Keratinocyte (primary cell): Measurements from ENCODE around the gene BCL2.

ENCODE experiments used
- EZH2 ChIP-seq: IDR thresholded peaks from one replicate; pipeline ENCODE4 v1.6.1; 2012; ENCODE audit warnings: inconsistent platforms, mild to moderate bottlenecking, low read length, moderate library complexity
- TF ChIP-seq, protein P1 (sequence below), 3 experiments: IDR thresholded peaks in 1 of 3; conservative IDR thresholded peaks in 1 of 3; optimal IDR thresholded peaks in 1 of 3; 2 replicates in 2 of 3; 3 replicates in 1 of 3; pipeline versions ENCODE3 to v1.5.1; 2011; ENCODE audit warnings: low read length in 3 of 3, mild to moderate bottlenecking in 3 of 3, moderate library complexity in 2 of 3, control low read depth in 1 of 3, inconsistent platforms in 1 of 3; ENCODE audit not compliant: insufficient read depth in 2 of 3; ENCODE audit errors: extremely low read depth in 1 of 3

DNA sequence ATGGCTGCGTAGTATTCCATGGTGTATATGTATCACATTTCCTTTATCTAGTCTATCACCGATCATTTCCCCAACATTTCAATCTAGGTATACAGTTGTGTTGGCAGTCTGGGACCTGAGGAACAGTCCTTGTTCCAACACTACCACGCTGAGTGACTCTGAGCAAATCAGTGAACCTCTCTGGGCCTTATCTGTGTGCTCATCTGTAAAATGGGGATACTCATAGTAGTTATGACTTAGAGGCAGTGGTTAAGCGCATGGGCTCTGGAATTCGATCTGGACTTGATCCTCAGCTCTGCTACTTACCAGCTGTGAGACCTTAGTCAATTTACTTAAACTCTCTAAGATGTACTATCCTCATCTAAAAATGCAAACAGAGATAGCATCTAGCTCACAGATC is 85.1 kb downstream of the BCL2 start:
- TF ChIP-seq EZH2 = no peak
- TF ChIP-seq, protein P1, sequence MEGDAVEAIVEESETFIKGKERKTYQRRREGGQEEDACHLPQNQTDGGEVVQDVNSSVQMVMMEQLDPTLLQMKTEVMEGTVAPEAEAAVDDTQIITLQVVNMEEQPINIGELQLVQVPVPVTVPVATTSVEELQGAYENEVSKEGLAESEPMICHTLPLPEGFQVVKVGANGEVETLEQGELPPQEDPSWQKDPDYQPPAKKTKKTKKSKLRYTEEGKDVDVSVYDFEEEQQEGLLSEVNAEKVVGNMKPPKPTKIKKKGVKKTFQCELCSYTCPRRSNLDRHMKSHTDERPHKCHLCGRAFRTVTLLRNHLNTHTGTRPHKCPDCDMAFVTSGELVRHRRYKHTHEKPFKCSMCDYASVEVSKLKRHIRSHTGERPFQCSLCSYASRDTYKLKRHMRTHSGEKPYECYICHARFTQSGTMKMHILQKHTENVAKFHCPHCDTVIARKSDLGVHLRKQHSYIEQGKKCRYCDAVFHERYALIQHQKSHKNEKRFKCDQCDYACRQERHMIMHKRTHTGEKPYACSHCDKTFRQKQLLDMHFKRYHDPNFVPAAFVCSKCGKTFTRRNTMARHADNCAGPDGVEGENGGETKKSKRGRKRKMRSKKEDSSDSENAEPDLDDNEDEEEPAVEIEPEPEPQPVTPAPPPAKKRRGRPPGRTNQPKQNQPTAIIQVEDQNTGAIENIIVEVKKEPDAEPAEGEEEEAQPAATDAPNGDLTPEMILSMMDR (optimal IDR thresholded peaks at IDR 0.05 in 1 of 3, IDR thresholded peaks at IDR 0.05 in 1 of 3, conservative IDR thresholded peaks at IDR 0.05 in 1 of 3; ENCODE audit: extremely low read depth in 1 of 3, insufficient read depth in 2 of 3, low read length in 3 of 3) = no peak
